Mammary epithelial cell (primary cell): ENCODE measurements around the gene RGS19.

Experiments used
- CTCF ChIP-seq, 2 donors: IDR thresholded peaks in 1 of 2; conservative IDR thresholded peaks in 1 of 2; 2 replicates each; pipeline ENCODE4 v1.5.1; 2011 to 2012; ENCODE audit warnings: inconsistent platforms in 2 of 2, low read length in 2 of 2, mild to moderate bottlenecking in 2 of 2, control low read depth in 1 of 2, low read depth in 1 of 2; ENCODE audit not compliant: insufficient read depth in 1 of 2; ENCODE audit errors: extremely low read depth in 1 of 2
- EZH2 ChIP-seq: IDR thresholded peaks from 2 replicates; pipeline ENCODE4 v1.6.1; 2012; ENCODE audit warnings: low read length, inconsistent platforms, borderline replicate concordance

- no peak for TF ChIP-seq CTCF (conservative IDR thresholded peaks at IDR 0.05 in 1 of 2, IDR thresholded peaks at IDR 0.05 in 1 of 2; ENCODE audit: extremely low read depth in 1 of 2, insufficient read depth in 1 of 2, low read depth in 1 of 2, low read length in 2 of 2)
- TF ChIP-seq EZH2: no peak
Measured at GRCh38 chr20:64042054-64042781, 37.1 kb downstream of the RGS19 start.
